ENCODE results near the gene ZNF236.
"Not testable (repeated sequence)": the region's sequence is repeated elsewhere in the genome, so short reads cannot be mapped to it uniquely, and the experiment has no call there.

ZNF236 gene
- total RNA-seq = 17.4 to 37.4 (median 27.9) reads per million in 18 experiments

DNA sequence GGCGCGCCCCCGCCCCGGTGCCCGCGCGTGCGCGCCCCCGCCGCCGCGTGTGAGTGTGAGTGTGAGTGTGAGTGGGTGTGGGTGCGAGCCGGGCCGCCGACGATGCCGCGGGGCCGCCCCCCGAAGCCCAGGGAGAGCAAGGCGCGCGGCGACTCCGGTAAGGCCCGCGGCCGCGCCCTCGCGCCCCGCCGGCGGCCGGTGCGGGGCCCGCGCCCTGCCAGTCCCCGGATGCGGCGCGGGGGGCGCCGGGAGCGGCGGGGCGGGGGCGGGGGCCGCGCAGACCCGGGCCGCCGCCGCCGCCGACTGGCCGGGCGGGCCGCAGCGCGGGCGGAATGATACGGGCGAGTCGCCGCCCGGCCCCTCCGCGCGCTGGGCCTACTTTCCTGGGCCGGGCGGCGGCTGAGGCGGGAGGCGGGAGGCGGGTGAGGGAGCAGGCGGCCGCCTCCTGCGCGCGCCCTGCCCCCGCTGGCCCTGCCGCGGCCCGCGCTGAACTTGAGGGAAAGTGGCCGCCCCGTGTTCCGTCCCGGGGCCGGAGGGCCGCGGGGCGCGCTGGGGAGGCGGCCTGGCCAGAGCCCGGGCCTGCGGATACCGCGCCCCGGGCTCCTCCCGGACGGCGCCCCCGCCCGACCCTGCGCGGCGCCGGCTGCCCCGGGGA lies at the start of gene ZNF236:
Gene ZNF236, plus strand, starts transcription at position 52 of the 655 bp plus-strand sequence. Its CDS starts 51 bp downstream, at position 103.
- DNase-seq = peak; percentile 72

DNA sequence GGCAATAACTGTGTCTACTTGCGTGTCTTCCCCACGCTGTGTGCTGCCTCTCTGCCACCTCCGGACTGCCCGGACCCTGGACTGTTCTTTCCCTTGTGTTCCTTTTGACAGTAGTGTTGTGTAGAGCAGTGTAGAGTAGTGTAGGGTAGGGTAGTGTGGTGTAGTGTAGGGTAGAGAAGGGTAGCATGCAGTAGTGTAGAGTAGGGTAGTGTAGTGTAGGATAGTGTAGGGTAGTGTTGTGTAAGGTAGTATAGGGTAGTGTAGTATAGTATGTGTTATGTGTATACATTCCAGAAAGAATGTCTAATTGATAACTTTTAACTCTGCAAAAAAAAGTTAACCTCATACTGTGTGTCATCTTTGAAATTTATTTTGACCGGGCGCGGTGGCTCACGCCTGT lies 49.7 kb upstream of the ZNF236 start:
- DNase-seq = no peak

DNA sequence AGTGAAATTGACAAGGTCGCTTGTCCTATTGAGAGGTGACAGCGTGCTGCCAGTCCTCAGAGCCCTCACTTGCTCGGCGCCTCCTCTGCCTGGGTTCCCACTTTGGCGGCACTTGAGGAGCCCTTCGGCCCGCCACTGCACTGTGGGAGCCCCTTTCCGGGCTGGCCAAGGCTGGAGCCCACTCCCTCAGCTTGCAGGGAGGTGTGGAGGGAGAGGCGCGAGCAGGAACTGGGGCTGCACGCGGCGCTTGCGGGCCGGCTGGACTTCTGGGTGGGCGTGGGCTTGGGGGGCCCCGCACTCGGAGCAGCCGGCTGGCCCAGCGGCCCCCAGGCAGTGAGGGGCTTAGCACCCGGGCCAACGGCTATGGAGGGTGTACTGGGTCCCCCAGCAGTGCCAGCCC lies 45.3 kb upstream of the ZNF236 start:
- DNase-seq = not testable (repeated sequence)

DNA sequence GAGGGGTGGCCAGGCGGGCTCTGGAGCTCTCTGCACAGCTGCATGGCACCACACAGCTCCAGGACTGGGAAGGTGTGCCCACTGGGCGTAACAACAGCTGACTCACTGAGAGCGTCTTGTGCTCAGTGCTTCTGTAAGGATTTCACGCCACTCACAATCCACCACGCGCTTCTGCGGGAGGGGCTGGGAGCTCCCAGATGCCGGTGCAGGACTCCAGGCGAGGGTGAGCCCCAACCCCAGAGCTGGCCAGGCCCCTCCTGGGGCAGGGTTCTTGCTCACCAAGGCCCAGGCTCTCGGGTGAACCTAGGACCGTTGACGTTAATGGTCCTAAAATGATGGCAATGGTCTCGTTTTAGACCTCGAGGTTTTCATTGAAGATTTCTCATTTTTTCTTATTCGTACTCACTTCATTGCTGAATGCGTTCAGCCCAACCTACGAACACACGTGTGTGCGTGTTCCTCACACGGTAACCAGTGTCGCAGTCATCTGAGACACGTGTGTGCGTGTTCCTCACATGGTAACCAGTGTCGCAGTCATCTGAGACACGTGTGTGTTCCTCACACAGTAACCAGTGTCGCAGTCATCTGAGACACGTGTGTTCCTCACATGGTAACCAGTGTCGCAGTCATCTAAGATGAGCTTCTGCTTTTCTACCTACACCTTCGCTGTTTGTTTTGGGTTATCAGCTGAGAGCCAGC lies 38.4 kb upstream of the ZNF236 start:
- DNase-seq = no peak

DNA sequence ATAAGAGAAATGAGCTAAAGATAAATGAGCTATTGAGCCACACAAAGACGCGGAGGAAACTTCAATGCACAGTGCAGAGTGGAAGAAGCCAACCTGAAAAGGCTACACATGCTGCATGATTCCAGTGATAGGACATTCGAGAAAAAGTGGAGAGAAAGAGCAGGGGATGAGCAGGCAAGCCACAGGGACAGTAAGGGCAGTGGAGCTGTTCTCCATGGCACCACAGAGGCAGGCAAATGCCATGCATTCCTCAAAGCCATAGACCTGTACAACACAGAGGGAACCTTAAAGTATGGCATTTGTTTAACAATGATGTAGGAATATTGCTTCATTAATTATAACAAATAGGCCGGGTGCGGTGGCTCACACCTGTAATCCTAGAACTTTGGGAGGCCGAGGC lies 36.5 kb upstream of the ZNF236 start:
- DNase-seq = no peak

DNA sequence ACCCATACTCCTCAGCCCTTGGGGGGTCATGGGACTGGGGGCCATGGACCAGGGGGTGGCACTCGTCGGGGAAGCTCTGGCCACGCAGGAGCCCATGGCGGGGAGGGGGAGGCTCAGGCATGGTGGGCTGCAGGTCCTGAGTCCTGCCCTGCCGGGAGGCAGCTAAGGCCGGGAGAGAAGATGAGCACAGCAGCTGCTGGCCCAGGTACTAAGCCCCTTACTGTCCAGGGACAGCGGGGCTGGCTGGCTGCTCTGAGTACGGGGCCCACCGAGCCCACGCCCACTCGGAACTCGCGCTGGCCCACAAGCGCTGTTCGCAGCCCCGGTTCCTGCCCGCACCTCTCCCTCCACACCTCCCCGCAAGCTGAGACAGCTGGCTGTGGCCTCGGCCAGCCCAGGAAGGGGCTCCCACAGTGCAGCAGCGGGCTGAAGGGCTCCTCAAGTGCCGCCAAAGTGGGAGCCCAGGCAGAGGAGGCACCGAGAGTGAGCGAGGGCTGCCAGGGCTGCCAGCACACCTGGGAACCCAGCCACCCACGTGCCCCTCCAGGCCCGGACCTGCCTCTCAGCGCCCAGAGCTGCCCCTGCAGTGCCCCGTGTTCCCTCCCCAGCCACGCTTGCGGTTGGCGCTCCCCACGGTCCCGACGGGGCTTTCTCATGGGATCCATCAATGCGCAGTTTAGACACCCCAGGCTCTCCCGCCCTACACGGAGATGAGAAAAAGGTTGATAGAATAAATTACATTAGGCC lies 33.6 kb upstream of the ZNF236 start:
- DNase-seq = no peak

DNA sequence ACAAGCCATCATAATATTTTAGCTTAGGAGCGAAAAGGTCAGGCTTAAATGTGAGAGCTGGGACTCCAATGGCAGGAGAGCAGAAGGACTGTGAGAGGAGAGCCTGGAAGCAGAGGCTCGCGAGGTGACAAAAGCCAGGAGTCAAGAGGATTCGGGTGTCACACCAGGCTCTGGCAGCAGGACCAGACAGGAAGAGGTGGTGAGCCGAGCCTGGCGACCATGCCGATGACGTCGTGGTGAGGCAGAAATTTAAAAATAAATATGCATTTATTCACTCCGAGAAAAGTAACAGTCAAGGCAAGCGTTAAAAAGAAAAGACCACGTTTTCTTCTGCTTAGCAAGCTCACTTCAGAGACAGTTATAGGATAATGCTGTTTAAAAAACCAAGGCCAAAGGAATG lies 31.3 kb upstream of the ZNF236 start:
- no peak for DNase-seq

DNA sequence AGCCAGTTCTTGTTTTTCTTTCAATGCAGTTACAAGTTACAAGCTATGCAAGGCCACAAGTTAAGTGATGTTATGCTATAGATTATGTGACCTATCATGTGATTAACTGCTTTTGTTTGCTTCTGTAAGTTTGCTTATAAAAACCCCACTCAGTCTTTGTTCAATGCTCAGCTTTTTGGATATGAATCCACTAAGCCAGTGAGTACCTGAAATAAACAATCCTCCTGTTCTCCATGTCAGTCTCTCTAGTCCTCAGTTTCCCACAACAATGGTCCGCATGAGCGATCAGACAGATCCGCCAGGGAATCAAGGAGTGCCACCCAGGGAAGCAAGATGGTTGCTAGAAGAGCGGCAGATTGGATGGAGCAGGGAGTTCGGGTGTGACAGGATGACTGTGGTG lies 30.7 kb upstream of the ZNF236 start:
- no peak for DNase-seq

DNA sequence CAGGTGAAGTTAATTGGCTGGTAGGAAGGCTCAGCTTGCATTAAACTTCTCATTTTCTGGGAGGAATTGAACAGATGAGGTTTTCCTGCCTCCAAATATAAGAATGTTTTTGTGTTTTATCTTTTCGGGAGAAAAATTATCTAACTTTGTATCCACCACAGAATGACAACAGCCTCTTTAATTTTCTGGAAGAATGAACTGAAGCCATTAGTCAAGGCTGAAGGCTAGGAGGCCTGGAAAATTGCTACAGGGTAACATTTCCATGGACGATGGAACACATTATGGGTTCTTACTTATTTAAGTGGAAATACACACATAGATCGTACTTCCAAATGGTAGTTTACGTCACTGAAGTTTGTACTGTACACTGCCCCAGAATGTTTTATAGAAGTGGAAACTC lies 28.0 kb upstream of the ZNF236 start:
- no peak for DNase-seq

DNA sequence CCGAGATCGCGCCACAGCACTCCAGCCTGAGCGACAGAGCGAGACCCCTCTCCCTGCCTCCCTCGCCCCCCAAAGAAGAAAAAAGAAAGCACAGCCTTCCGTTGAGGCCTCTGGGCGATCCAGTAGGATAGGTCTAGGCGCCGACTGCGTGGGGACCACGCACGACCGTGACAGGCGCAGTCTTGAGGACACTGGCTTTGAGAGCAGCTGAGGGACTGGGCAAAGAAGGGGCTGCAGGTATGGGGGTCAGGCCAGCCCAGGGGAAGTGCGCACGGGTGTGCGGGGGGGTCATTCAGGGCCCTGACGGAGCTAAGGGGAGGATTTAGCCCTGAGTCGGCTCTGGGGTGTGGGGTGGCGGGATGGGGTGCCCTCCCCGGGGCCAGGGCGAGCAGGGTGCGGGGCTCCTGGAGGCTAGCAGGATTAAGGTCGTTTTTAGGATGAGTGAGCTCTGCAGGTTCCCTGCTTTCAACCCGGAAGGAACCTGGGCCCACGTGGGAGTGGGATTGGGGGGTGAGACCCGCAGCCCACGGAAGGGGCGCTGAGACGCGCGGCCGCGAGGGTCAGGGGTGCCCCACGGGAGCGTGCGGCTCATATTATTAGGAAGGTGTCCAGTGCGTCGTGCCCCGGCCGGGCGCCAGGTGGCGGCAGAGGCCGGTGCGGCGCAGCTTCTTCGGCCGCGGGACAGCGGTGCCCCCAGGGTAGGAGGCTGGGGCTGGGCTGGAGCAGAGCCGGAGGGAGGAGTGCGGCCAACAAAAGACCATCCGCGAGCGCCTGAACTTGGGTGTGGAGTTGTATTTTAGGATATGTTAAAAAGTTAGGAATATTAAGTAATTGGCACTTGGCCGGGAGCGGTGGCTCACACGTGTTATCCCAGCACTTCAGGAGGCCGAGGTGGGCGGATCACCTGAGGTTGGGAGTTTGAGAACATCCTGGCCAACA lies 20.5 kb upstream of the ZNF236 start:
- peak; percentile 30 to 67 for DNase-seq

DNA sequence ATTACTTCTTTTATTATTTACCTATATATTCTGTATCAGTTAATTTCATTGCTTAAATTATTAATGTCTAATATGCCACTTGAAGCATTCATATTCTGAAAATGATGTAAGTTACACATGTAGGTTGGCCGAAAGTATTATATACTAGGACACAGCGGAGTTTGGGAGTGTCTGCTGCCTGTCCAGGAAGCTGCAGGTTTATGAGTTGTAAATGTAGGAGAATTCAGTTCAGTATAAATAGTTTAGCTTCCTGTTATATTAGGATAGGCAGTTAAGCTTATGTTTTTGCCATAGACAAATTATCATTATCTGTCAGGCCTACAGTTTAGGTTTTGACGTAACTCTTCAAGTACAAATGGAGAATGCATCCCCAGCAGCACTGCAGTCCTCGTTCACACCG lies 18.9 kb upstream of the ZNF236 start:
- DNase-seq = no peak

DNA sequence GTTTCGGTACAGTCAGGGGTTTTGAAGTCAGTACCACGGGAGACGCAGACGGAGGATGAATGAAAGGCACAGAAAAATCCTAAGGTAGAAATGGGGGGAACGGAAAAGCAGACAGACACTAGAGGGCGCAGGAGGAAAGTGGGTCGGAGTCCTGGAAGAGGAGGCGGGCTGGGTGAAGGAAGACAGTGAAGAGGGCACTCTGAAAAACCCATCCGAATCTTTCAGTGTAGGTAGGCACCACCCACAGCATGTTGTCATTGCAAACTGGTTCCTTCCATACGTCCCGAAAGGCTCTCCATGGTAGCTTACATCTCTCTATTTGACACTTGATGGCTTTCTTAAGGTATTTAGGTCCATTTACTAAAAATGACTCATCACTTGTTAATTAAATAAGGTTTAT lies 18.5 kb upstream of the ZNF236 start:
- DNase-seq = peak; percentile 44 to 51

DNA sequence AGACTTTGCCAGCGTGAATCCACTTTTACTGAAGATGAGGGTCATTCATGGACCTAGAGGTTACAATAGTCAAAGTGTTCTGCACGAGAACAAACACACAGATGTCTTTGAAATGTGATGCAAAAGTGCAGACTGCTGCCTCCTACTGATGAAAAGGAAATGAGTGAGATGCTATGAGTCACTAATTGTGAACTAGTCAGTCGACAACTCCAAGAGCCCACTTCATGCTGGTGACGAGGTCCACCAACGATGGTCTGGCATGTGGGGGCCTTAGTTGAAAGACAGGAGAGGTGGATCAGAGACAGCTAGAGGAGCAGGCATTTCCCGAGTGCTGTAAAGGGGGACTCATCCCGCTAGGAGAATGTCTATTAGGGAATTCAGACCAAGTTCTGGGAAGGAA lies 17.1 kb upstream of the ZNF236 start:
- DNase-seq = no peak

DNA sequence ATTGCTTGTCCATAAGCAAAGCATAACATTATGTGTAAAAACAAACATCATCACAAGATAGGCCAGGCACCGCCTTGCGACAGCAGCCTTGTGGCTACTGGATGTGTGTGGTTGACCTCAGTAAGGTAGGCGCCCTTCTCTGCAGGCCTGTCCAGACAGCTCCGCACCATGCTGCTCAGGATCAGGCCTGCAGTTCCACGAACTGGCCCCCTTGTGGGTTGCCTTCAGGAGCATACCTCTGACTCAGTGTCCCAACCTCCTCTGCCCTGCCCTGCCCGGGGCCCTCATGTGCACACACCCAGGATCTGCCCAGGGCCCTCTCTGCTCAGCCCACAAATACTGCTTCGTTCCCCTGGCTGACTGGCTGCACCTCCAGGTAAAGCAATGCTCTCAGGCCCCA lies 16.1 kb upstream of the ZNF236 start:
- DNase-seq = no peak

DNA sequence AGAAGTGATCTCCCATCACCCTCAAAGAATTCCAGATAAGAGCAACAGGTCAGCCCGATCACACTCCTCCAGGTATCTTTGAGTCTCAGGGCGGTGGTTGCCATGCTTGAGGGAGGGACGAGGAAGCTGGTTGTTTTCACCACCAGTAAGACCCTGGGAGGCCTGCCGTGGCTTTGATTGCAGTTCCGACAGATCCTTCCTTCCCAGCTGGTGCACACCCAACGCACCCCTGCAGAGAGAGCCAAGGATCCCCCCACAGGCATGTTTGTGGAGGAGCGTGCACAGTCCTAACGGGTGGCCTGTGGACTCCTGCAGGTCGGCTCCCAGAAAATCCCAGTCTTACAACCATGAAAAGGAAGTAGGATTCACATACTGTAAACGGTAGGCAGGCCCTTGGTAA lies 13.8 kb upstream of the ZNF236 start:
- DNase-seq = no peak

DNA sequence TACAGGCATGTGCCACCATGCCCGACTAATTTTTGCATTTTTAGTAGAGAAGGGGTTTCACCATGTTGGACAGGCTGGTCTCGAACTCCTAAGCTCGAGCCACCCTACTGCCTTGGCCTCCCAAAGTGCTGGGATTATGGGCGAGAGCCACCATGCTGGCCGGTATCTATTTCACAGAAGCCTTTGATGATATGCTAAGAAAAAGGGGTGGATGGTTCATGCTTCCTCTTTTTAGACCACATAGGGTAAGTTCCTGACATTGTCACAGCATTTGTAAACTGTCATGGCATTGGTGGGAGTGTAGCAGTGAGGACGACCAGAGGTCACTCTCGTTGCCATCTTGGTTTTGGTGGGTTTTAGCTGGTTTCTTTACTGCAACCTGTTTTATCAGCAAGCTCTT lies 10.8 kb upstream of the ZNF236 start:
- peak; percentile 29 to 39 for DNase-seq

DNA sequence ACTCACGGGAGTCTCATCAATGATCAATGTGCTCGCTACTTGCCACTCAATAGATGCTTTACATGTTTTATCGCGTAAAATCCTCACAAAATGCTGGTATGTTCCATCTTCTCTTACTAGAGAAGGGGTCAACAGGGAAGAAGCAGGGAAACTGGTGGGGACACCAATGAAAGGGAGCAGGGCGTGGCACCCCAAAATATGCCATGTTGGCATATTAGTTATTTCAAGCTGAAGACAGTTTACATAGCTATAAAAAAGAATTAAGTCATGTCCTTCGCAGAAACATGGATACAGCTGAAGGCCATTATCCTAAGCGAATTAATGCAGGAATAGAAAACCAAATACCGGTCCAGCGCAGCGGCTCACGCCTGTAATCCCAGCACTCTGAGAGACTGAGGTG lies 8.1 kb upstream of the ZNF236 start:
- no peak for DNase-seq

DNA sequence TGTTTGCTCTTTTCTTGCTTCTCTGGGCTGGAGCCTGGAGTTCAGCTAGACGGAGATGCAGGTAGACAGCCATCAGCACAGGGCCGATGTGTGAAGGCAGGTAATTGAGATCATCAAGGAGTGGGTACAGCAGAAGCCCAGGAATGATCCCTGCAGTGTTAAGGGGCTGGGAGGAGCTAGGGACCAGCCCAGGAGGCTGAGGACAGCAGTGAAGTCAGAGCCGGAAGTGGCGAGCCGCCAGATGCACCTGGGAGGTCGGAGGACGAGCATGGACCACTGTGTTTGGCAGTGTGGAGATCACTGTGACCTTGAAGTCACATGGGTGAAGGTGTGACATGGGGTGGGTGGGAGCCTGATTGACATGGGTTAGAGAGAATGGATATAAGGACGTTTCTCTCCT lies 6.2 kb upstream of the ZNF236 start:
- DNase-seq = no peak

DNA sequence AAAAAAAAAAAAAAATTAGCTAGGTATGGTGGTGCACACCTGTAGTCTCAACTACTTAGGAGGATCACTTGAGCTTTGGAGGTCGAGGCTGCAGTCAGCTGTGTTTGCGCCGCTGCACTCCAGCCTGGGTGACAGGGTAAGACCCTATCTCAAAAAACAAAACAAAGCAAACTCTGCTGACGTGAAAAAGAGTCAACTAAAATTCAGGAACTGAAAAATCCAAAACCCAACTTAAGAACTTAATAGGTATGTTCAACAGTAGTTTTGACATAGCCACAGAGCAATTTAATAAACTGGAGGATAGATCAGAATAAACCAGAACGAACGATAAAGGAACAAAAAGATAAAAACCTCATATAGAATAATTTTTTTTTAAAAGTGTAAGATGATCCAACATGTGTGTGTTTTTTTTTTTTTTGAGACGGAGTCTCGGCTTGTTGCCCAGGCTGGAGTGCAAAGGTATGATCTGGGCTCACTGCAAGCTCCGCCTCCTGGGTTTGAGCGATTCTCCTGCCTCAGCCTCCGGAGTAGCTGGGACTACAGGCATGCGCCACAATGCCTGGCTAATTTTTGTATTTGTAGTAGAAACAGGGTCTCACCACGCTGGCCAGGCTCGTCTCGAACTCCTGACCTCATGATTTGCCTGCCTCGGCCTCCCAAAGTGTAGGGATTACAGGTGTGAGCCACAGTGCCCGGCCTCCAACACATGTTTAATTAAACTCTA lies 4.3 kb upstream of the ZNF236 start:
- DNase-seq = no peak

DNA sequence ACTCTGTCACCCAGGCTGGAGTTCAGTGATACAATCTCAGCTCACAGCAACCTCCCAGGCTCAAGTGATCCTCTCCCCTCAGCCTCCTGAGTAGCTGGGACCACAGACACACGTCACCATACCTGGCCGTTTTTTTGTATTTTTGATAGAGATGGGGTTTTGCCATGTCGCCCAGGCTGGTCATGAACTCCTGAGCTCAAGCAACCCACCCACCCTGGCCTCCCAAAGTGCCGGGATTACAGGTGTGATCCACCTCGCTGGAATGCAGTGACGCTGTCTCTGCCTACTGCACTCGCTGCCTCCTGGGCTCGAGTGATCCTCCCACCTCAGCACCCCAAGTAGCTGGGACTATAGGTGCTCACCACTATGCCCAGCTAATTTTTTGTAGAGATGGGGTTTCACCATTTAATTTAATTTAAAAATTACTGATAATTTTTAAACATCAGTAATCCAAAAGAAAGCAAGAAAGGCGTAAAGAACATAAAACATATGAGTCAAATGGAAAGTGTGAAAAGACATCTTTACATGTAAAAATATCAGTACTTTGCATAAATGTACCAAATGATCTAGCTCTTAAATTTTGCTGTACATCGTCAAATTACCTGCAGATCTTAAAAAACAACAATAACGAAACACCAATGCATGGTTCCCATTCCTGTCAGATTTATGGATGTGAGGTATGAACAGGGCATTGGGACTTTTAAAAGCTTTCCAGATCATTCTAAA lies 2.8 kb upstream of the ZNF236 start:
- DNase-seq = no peak

DNA sequence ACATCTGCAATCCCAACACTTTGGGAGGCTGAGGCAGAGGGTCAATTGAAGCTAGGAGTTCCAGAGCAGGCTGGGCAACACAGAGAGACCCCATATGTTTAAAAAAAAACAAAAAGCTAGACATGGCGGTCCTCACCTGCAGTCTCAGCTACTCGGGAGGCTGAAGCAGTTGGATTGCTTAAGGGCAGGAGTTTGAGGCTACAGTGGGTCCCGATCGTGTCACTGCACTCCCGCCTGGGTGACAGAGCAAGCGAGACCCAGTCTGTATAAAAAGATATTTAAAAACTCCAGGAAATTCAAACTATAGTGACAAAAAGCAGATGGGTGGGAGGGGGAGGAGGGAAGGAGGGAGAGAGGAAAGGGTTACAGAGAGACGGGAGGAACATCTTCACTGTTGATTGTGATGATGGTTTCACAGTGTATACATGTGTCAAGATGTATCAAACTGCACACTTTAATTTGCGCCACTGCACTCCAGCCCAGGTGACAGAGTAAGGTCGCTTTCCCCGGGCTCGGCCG lies 942 bp upstream of the ZNF236 start:
- no peak for DNase-seq

All from inflammatory macrophage (primary cell).